HG03469 (cell line): ENCODE measurements around the gene DRC3.
"Not testable (repeated sequence)": the region's sequence is repeated elsewhere in the genome, so short reads cannot be mapped to it uniquely, and the experiment has no call there.

Source experiments
- ATAC-seq: cut with Tn5 transposase; IDR thresholded peaks from one replicate; pipeline ENCODE4 v1.9.1; 2021; ENCODE audit warnings: mild to moderate bottlenecking, moderate library complexity, moderate number of reproducible peaks; ENCODE audit not compliant: unreplicated experiment

DRC3 gene

DNA sequence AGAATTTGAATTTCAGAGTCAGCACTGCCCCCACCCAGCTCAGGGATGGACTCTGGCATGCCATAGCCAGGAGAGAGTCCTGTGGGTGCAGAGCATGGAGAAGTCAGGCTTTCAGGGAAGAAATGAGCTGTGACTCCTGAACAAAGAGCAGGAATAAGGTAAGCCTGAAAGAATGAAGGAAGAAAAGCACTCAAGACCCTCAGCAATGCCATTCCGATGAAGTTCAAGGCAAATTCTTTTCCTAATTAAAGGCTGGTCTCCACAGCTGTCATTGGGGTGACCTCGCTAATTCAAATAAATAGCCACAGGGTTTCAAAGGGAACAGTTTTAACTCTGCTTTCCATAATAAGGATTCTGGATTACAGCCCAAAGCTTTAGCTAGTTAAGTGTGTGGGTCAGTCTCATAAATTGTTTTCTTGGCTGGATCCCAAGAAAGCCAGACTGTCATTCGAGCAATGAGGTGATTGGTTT is 32.2 kb upstream of the DRC3 start:
- ATAC-seq = no peak

DNA sequence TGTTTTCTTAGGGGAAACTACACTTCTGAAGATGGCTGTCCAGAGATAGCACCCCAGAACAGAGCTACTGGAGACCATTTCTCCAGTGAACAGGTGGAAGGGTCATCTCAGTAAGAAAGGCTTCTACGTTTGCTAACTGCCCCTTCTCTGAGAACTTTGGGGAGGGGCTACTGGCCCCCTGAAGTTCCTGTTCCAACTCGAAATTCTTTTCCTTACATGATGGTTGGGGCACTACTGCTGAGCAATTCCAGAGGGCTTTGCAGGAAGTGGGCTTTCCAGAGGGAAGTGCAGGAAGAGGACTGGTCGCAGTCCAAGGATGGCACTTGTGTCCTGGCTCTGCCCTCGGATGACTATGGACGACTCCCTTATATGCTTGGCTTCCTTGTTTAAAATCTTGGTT is 31.6 kb upstream of the DRC3 start:
- ATAC-seq = no peak

DNA sequence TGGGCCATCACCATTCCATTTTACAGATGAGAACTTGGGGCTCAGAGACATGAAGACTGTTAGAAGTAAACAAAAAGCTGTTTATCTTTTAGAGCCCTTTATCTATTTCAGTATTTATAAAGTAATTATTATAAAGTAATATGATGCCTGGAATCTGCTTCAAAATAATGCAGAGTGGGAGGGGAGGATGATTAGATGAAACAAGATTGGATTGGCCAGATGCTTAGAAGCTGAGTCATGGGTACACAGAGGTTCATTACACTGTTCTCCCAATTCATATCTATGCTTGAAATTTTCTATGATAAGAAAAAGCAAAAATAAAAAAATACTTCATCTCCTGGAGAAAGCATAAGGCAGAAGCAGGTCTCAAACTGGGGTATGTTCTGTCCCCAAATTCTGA is 29.8 kb upstream of the DRC3 start:
- ATAC-seq = no peak

DNA sequence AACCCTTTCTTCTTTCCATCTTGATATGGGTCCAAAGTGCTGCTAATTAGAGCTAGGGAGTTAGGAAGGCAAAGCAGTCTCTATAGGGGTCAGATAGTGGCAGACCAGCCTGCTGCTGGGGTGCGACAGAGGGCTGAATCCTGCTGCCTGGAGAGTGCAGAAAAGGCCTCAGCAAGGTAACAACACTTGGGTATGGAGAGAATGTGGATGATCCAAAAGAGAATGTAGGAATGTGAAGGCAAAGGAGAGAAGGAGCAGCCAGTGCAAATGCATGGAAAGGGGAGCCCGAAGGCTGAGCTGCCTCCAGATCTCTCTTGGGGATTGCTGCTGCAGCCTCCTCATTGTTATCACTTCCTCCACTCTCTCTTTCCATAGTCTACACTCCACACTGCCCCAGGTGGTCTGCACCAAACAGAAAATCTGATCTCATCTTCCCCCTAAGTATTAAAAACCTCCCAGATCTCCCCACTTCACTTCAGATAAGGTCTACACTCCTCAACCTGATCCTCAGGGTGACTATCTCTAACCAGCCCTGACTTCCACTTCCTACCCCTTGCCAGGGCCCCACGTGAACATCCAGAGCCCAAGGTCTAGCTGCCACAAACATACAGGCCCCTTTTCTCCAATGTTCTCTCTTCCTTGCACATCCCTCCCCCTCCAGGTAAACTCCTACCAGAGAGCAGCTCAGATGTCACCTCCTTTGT is 29.2 kb upstream of the DRC3 start:
- no peak for ATAC-seq

DNA sequence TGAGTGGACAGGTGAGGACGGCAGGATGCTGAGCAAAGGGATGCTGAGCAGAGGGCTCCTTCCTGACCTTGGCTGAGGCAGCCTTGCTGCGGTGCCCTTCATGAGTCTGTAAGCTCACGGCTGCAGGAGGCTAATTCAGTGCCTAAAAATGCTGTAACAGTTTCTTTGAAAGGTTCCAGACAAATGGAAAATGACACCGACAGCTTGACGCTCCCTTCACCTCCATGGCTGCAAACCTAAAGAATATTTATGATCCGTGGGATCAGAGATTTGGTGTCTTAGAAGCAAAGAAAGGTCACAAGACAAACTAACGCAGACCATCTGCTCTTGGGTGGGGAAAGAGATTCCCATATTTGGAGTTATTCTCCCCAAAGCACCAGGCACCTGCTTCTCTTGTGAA is 28.4 kb upstream of the DRC3 start:
- no peak for ATAC-seq

DNA sequence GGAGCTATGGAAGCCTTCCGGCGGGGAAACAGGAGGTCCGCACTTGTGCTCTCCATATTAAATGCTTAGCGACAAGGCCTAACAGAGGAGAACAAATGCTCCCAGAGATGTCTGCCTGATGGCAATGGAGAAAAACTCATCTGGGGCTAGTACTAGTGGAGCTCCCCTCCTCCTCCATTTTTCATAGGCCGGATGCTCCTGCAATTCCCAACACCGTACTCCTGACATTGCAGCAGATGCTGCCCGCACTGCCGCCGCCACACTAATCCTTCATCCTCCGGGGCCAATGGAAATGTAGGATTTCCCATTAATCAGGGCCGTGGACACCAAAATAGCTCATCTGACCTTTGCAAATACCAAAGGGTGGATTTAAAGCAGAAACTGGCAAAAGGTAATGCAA is 27.9 kb upstream of the DRC3 start:
- ATAC-seq = no peak

DNA sequence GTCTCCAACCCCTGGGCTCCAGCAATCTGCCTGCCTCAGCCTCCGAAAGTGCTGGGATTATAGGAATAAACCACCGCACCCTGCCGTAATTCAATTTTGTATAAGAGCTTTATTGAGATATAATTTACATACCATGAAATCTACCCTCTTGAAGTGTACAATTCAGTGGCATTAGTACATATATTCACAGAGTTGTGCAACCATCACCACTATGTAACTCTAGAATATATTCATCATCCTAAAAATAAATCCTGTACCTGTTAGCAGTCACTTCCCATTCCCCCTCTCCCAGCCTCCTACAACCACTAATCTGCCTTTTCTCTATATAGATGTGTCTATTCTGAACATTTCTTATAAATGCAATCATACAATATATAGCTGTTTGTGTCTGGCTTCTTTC is 26.6 kb upstream of the DRC3 start:
- ATAC-seq = no peak

DNA sequence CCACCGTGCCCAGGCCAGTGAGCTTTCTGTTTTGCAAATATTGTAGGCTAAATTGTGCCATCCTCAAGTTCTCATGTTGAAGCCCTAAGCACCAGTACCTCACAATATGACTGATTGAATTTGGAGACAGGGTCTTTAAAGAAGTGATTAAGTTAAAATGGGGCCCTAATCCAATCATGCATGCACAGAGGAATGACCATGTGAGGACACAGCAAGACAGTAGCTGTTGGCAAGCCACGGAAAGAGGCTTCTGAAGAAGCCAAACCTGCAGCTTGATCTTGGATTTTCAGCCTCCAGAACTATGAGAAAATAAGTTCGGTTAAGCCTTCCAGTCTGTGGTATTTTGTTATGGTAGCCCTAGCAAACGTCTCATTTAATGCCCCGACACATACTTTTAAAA is 25.4 kb upstream of the DRC3 start:
- ATAC-seq = no peak

DNA sequence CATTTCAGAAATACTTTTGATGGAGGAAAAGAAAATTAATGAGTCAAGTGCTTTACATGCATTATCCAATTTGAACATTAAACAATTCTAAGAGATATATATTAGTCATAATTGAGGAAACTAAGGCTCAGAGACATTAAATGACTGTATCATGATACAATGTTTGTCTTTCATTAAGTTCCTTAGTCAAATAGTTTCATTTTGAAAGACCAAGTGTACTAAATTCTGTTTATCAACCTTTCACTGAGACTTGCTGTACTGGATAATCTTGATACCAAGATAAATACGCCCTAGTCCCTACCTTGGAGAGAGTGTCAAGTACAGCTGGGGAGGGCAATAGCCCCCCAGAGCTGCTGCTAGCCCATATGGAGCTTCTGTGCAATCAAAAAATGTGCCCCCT is 24.7 kb upstream of the DRC3 start:
- no peak for ATAC-seq

DNA sequence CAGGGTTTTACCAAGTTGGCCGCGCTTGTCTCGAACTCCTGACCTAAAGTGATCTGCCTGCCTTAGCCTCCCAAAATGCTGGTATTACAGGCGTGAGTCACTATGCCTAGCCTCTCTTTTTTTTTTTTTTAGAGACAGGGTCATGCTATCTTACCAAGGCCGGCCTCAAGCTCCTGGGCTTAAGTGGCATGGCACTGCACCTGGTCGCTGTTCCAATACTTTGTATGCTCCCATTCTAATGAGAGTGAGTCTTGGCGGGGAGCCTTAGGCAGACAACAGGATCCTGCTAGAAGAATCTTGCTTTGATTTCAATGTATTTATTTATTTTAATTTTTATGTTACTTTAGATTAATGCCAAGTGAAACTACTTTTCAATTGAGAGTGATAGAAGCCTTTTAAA is 22.3 kb upstream of the DRC3 start:
- no peak for ATAC-seq

DNA sequence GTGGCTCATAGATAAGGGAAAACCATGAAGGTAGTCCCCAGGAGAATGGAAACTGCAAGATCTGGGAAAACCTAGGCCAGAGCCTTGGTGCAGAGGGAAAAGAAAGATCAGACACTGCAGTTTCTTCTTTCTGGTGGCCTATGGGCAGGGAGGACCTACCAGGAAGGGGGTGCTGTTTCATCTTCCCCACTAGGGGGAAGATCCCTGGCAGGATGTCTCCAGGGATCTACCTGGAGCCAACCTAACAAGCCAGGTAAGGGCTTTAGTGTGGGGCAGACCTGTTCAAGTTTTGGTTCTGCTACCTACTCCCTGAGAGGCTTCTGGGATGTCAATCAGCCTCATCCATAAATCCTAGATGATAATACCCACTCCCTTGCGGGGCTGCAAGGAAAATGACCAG is 21.9 kb upstream of the DRC3 start:
- no peak for ATAC-seq

DNA sequence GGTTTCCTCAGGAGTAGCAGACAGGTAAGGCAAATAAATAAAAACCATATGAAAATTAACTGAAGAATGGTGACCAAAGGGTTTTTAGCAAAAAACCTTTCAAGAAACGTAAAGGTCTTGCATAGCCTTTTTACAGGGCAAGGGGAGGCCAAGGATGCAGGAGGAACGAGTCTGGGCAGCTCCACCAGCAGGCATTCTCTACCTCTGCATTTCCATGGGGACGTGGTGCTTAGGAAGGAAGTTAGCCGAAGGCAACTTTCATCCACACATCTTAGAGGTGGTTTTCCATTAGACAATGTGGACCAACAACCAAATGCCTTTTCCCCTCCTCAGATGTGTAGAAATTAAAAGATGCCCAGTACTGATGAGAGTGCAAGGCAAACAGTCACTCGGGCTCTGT is 21.1 kb upstream of the DRC3 start:
- no peak for ATAC-seq

DNA sequence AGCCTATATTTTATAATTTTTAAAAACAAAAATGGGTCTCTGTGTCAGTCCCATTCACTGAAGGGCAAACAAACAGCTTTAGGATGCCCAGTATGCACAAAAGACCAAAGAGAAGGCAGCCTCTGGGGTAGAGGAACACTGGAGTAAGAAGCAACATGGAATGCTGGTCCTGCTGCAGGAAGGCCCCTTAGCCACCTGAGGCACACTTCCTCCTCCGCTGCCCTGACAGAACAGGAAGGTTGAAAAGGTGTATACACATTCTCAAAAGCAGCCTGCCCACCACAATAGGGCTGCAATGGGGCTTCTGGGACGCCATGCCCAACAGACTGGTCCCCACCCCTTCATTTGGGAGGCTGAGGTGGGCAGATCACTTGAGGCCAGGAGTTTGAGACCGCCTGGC is 20.0 kb upstream of the DRC3 start:
- no peak for ATAC-seq

DNA sequence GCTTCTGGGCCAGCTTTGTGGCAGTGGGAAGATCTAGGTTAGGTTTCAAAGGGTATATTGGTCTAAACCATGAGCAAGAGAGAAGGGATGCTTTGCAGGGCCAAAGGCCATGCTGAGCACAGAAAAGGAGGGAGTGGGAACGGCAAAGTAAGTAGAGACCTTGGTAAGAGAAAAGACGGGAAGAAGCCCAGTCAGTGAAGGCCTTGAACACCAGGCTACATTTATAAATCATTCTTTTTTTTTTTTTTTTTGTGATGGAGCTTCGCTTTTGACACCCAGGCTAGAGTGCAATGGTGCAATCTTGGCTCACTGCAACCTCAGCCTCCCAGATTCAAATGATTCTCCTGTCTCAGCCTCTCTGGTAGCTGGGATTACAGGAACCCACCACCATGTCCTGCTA is 18.6 kb upstream of the DRC3 start:
- no peak for ATAC-seq

DNA sequence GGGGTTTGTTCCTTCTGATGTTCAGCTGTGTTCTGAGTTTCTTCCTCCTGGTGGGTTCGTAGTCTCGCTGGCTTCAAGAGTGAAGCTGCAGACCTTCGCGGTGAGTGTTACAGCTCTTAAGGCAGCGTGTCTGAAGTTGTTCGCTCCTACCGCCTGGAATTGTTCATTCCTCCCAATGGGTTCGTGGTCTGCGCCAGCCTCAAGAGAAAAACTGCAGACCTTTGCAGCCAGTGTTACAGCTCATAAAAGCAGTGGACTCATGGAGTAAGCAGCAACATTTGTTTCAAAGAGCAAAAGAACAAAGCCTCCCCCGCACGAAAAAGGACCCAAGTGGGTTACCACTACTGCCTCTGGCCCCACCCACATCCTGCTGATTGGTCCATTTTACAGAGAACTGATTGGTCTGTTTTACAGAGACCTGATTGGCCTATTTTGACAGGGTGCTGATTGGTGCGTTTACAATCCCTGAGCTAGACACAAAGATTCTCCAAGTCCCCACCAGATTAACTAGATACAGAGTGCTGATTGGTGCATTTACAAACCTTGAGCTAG is 16.8 kb upstream of the DRC3 start:
- ATAC-seq = not testable (repeated sequence)

DNA sequence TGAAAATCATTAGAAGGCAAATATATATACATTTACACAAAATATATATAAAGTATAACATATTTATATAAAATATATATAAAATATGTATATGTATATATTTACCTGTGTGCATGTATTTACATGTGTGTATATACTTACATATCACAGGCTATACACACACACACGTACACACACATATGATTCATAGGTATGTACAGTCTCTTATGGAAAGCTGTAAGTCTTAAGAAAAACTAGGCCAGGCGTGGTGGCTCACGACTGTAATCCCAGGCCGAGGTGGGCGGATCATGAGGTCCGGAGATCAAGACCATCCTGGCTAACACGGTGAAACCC is 15.1 kb upstream of the DRC3 start:
- no peak for ATAC-seq

DNA sequence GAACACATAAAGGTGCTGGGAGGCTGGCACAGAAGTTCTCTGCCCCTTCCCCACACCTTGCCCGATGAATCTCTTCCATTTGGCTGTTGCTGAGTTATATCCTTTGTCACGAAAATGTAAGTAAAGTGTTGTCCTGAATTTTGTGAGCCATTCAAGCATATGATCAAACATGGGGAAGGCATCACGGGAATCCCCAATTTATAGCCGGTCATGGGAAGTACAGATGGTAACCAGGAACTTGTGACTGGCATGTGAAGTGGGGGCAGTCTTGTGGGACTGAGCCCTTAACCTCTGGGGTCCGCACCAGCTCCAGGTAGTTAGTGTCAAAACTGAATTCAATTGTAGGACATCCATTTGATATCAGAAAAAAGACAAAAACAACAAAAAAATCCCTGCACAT is 13.7 kb upstream of the DRC3 start:
- ATAC-seq = no peak

DNA sequence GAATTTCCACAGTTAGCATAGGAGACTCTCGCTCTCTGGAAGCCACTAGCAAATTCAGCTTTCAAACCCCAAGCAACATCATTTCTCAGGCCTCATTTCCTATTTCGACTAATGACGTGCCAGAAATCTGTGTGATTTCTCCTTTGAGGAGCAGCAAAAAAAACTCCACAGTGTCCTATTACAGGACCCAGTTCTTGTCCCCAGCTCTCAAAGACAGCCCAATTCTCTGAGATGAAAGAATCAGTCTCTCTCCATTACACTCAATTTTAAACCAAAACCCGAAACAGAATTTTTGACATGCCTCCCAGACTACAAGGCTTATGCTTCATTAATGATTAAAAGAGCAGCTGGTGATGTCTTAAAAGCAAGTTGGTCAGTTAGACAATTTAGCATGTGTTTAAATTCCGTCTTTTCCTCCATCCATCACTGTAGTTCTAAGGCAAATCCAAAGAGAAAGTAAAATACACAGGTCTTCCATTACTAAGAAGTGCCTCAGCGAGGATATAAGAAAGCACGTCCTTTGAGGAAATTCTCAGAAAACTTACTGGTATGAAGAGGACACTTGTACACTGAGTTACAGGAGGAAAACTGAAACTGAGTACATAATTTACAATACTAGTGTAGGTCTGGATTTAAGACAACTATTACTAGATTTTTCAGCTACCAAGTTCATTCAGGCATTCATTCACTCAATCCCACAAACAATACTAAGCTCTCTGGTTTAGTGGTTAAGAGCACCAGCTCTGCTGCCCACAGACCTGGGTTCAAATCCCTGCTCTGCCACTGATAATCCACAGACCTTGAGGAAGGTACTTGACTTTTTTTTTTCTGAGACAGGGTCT is 12.9 kb upstream of the DRC3 start:
- ATAC-seq = no peak

DNA sequence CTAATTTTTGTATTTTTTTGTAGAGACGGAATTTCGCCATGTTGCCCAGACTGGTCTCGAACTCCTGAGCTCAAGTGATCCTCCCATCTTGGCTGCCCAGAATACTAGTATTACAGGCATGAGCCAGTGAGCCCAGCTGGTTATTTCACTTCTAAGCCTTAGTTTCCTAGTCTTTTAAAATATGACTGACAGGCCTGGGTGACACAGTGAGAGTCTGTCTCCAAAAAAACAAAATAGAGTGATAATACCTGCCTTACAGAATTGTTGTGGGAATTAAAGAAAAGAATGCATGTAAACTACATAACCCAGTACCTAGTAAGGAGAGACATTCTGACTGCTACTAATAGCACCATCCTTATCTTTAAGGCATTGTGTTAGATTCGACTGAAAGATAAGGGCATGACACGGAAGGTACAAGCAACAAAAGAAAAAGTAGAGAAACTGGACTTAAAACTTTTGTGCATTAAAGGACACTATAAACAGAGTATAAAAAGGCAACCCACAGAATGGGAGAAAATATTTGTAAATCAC is 12.1 kb upstream of the DRC3 start:
- ATAC-seq = no peak

DNA sequence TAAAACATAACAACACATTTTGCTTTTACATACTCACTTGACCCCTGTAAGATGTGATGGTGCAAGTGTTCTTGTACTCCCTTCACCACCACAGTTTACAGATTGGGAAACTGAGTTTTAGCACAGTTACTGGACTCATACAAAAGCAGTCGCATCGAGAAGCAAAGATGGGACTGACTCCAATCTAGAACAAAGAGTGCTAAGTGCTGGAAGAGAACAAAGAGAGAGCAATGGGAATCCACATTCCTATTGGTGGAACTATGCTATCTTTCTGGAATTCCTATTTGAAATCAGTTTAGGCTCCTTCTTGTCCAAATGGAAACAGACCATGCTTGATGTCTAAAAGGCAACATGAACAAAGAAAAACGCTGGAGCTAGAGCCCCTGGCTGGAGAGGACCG is 9.6 kb upstream of the DRC3 start:
- ATAC-seq = no peak

DNA sequence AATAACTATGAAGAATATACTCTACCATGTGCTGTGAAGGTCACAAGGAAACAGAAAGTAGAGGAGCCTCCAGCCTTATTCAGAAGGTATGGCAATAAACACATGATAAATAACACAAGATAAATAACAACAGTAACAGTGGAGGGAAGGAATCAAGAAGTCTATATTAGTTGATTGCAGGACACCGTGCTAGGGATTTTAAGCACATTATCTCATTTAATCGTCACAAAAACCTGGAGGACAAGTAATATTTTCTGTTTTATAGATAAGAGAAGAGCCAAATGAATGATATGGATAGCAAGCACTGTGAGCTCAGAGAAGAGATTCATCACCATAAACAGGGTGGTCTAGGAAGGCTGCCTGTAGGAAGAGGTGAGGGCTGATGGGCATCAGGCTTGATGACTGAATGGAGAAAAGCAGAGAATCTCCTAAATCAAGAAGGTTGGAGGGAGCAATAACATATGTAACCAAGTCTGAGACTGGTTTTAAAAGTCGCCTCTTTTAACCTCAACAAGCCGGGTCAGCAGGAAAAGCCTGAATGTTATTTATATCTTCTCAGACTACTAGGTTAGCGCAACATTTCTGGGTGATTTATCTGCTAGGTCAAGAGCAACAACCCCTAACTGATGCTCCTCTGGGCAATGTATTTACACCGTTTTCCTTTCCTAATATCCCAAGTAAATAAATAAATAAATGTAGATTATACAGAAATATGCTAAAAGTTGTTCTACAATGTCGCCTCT is 8.8 kb upstream of the DRC3 start:
- no peak for ATAC-seq
